GM23248 (cell line): ENCODE results near the gene ANKRD6. TPM values are rescaled to one million over a fixed set of nuclear protein-coding genes. Genes with fewer than 3 reads are reported as not detected.

ENCODE experiments used
- DNase-seq: peaks from one replicate; pipeline ENCODE4 v3.0.0-alpha.2; 2015
- H2AFZ ChIP-seq: fragments of 200-600 bp; sonication (generic); 2 replicates; pipeline ENCODE4 v1.6.1; 2016; ENCODE audit warnings: antibody characterized with exemption
- H3F3A ChIP-seq: fragments of 200-600 bp; sonication (generic); 2 replicates; pipeline ENCODE4 v1.6.1; 2016; ENCODE audit warnings: mild to moderate bottlenecking, antibody characterized with exemption, mixed run types; ENCODE audit not compliant: insufficient read depth
- H3K27ac ChIP-seq: fragments of 200-600 bp; sonication (generic); 2 replicates; pipeline ENCODE4 v1.5.1; 2016; ENCODE audit warnings: mild to moderate bottlenecking
- H3K27me3 ChIP-seq: fragments of 200-600 bp; sonication (generic); replicated peaks from 2 replicates; pipeline ENCODE4 v1.6.1; 2016; ENCODE audit warnings: mild to moderate bottlenecking; ENCODE audit not compliant: insufficient read depth
- H3K36me3 ChIP-seq: fragments of 200-600 bp; sonication (generic); 2 replicates; pipeline ENCODE4 v1.6.1; 2016; ENCODE audit warnings: low read depth, mild to moderate bottlenecking
- H3K4me1 ChIP-seq: fragments of 200-600 bp; sonication (generic); 2 replicates; pipeline ENCODE4 v1.6.1; 2016; ENCODE audit warnings: mild to moderate bottlenecking; ENCODE audit not compliant: insufficient read depth
- H3K4me2 ChIP-seq: fragments of 200-600 bp; sonication (generic); one replicate; pipeline ENCODE4 v1.6.1; 2016; ENCODE audit warnings: mild to moderate bottlenecking; ENCODE audit not compliant: unreplicated experiment
- H3K4me3 ChIP-seq: fragments of 200-600 bp; sonication (generic); 2 replicates; pipeline ENCODE4 v1.5.1; 2016; ENCODE audit warnings: mild to moderate bottlenecking
- H3K79me2 ChIP-seq: fragments of 200-600 bp; sonication (generic); 2 replicates; pipeline ENCODE4 v1.6.1; 2016; ENCODE audit warnings: mild to moderate bottlenecking; ENCODE audit not compliant: insufficient read depth
- H3K9ac ChIP-seq: fragments of 200-600 bp; sonication (generic); 2 replicates; pipeline ENCODE4 v1.6.1; 2016; ENCODE audit warnings: mild to moderate bottlenecking
- H3K9me2 ChIP-seq: fragments of 200-600 bp; sonication (generic); 2 replicates; pipeline ENCODE4 v1.6.1; 2016; ENCODE audit warnings: mixed run types, mild to moderate bottlenecking, moderate library complexity; ENCODE audit not compliant: insufficient read depth
- H3K9me3 ChIP-seq: fragments of 200-600 bp; sonication (generic); one replicate; pipeline ENCODE4 v1.6.1; 2017; ENCODE audit warnings: low read depth
- H4K20me1 ChIP-seq: fragments of 200-600 bp; sonication (generic); 2 replicates; pipeline ENCODE4 v1.6.0; 2016; ENCODE audit not compliant: insufficient read depth
- EZH2 ChIP-seq: fragments of 200-600 bp; sonication (generic); IDR thresholded peaks from 2 replicates; pipeline ENCODE4 v1.6.1; 2018; ENCODE audit warnings: antibody characterized with exemption, mild to moderate bottlenecking; ENCODE audit not compliant: insufficient read depth, poor library complexity, severe bottlenecking
- EZH2phosphoT487 ChIP-seq: fragments of 200-600 bp; sonication (generic); IDR thresholded peaks from 2 replicates; pipeline ENCODE4 v1.6.1; 2018; ENCODE audit warnings: antibody characterized with exemption, moderate library complexity, mild to moderate bottlenecking, low read depth; ENCODE audit not compliant: insufficient read depth
- WGBS, 2 experiments: methylation state at CpG; one replicate each; pipeline ENCODE4 v1.1.6; 2015 to 2017; ENCODE audit warnings: low lambda C conversion rate in 2 of 2, low coverage in 1 of 2; ENCODE audit errors: missing lambda C conversion rate in 2 of 2; 5-methylcytosine and 5-hydroxymethylcytosine counted together
- in situ Hi-C: fragments of 300-500 bp; cut with MboI; formaldehyde crosslinking; loops from 2 replicates; pipeline ENCODE4 v1.15.0; 2020
- polyA plus RNA-seq: library from polyadenylated mRNA; unstranded; fragments of >200 nt; fragmentation: Nextera tagmentation; extraction: Ambion mirVana; gene quantifications from 2 replicates; pipeline ENCODE4 v1.2.1, GENCODE V29; 2016
- small RNA-seq: library from RNA; depleted of rRNA; stranded (forward); fragments of <200 nt; gene quantifications from one replicate; pipeline ENCODE3, GENCODE V24; 2014; ENCODE audit warnings: low read depth, low replicate concordance
- total RNA-seq: library from RNA; depleted of rRNA; stranded (reverse); fragments of >200 nt; shearing (Covaris generic); gene quantifications from 2 replicates; pipeline ENCODE4 v1.2.3, GENCODE V29; 2014; rRNA removed

Gene ANKRD6
- total and polyA plus RNA-seq, 2 experiments from 2014 or later = 0.54 to 12.4 TPM

- Histone ChIP-seq H4K20me1 (no peaks in the 10 kb centered on the region), H3K9me2 (no peaks in the 10 kb centered on the region), H3K4me2 (no peak overlapping the region), H3K9me3 (no peaks in the 10 kb centered on the region), H3K27me3 (no peaks in the 10 kb centered on the region), H3K27ac (no peak overlapping the region), H3K79me2 (no peaks in the 10 kb centered on the region), H3K9ac (no peak overlapping the region), H3K4me1 (no peaks in the 10 kb centered on the region), H3K36me3 (peaks cover 37% of the 10 kb centered on the region; the same call in 1 of the 2 replicates), H3F3A (no peaks in the 10 kb centered on the region), H3K4me3 (no peak overlapping the region), H2AFZ (no peak overlapping the region)
- in situ Hi-C loops = no loop called here
- WGBS, 2 experiments = 90 to 92% methylated on average over 10 of the region's 10 CpGs
- TF ChIP-seq EZH2 (no peak), EZH2phosphoT487 (no peak)
- no peak for DNase-seq
Measured at GRCh38 chr6:89681983-89682564, 249.1 kb downstream of the ANKRD6 start.

- Histone ChIP-seq H3K27me3 (no peaks in the 10 kb centered on the region), H3K36me3 (peaks cover 40% of the 10 kb centered on the region; the same call in 1 of the 2 replicates), H3K4me2 (no peak overlapping the region), H3K9me2 (no peaks in the 10 kb centered on the region), H3K4me3 (no peak overlapping the region), H3K9me3 (no peaks in the 10 kb centered on the region), H3K4me1 (no peaks in the 10 kb centered on the region), H3K79me2 (no peaks in the 10 kb centered on the region), H3K27ac (no peak overlapping the region), H2AFZ (no peak overlapping the region), H3K9ac (no peak overlapping the region), H4K20me1 (no peaks in the 10 kb centered on the region), H3F3A (no peaks in the 10 kb centered on the region)
- no peak for DNase-seq
- TF ChIP-seq EZH2phosphoT487 (no peak), EZH2 (no peak)
- 95 to 100% methylated on average over 1 of the region's 1 CpG for WGBS, 2 experiments
- in situ Hi-C loops = no loop called here
Measured at GRCh38 chr6:89682991-89683390, 250.0 kb downstream of the ANKRD6 start.

Small RNA genes within 50 kb of the gene (small RNA-seq; reads per million reads assigned to genes)
- gene RN7SL11P = not detected

Other genes with a start within 250 kb of the ANKRD6 start
- not detected in 2 replicates for gene GABRR1, start 215.8 kb upstream of the ANKRD6 start, total RNA-seq
- not detected in 2 replicates for gene GABRR1, start 215.8 kb upstream of the ANKRD6 start, polyA plus RNA-seq
- gene GABRR2, start 117.9 kb upstream of the ANKRD6 start, total RNA-seq = not detected in 2 replicates
- gene GABRR2, start 117.9 kb upstream of the ANKRD6 start, polyA plus RNA-seq = not detected in 2 replicates
- 42.9 and 43.4 TPM in 2 replicates for gene UBE2J1, start 80.4 kb upstream of the ANKRD6 start, total RNA-seq
- 44.5 and 44.6 TPM in 2 replicates for gene UBE2J1, start 80.4 kb upstream of the ANKRD6 start, polyA plus RNA-seq
- not detected in 2 replicates for gene RRAGD, start 20.9 kb upstream of the ANKRD6 start, total RNA-seq
- not detected in 2 replicates for gene RRAGD, start 20.9 kb upstream of the ANKRD6 start, polyA plus RNA-seq
- 30.1 and 30.6 TPM in 2 replicates for gene LYRM2, start 205.6 kb downstream of the ANKRD6 start, total RNA-seq
- gene LYRM2, start 205.6 kb downstream of the ANKRD6 start, polyA plus RNA-seq = 68.2 and 69.5 TPM in 2 replicates